Fibroblast of lung (primary cell): ENCODE measurements around the gene BZW2. TPM values are rescaled to one million over a fixed set of nuclear protein-coding genes. Genes with fewer than 3 reads are reported as not detected.

Source experiments
- DNase-seq, 2 donors: peaks; one replicate each; pipeline versions ENCODE4 v3.0.0 to v3.0.0-alpha.2; 2010; ENCODE audit warnings: low read depth in 2 of 2
- H2AFZ ChIP-seq: 2 replicates; pipeline ENCODE4 v1.5.1; 2012; ENCODE audit warnings: low read length, control low read depth, inconsistent platforms
- H3K27ac ChIP-seq: 2 replicates; pipeline ENCODE4 v1.5.1; 2011; ENCODE audit warnings: low read length, control low read depth; ENCODE audit not compliant: insufficient read depth
- H3K27me3 ChIP-seq: 2 replicates; pipeline ENCODE4 v1.5.1; 2011; ENCODE audit warnings: mild to moderate bottlenecking, low read length; ENCODE audit not compliant: control insufficient read depth, insufficient read depth
- H3K36me3 ChIP-seq: 2 replicates; pipeline ENCODE4 v1.5.1; 2011; ENCODE audit warnings: low read length; ENCODE audit not compliant: control insufficient read depth, insufficient read depth
- H3K4me1 ChIP-seq: 2 replicates; pipeline ENCODE4 v1.5.1; 2011; ENCODE audit warnings: low read length; ENCODE audit not compliant: control insufficient read depth, insufficient read depth; ENCODE audit errors: extremely low read depth
- H3K4me2 ChIP-seq: 2 replicates; pipeline ENCODE4 v1.5.1; 2011; ENCODE audit warnings: low read length, control low read depth; ENCODE audit not compliant: insufficient read depth; ENCODE audit errors: extremely low read depth
- H3K4me3 ChIP-seq, 4 experiments: fragments of 200-600 bp in 1 of 4; sonication (generic) in 1 of 4; replicated peaks in 1 of 4; 2 replicates each; pipeline ENCODE4 v1.5.1; 2011 to 2016; ENCODE audit warnings: low read length in 4 of 4, low read depth in 3 of 4, mild to moderate bottlenecking in 3 of 4, control low read depth in 2 of 4, inconsistent platforms in 1 of 4, mixed read lengths in 1 of 4; ENCODE audit not compliant: insufficient read depth in 1 of 4; ENCODE audit errors: control extremely low read depth in 1 of 4
- H3K79me2 ChIP-seq: 2 replicates; pipeline ENCODE4 v1.5.1; 2012; ENCODE audit warnings: mild to moderate bottlenecking, low read length, inconsistent platforms; ENCODE audit not compliant: control insufficient read depth, insufficient read depth
- H3K9ac ChIP-seq: 2 replicates; pipeline ENCODE4 v1.5.1; 2011; ENCODE audit warnings: mild to moderate bottlenecking, low read length, control low read depth; ENCODE audit not compliant: insufficient read depth
- H3K9me3 ChIP-seq: 2 replicates; pipeline ENCODE4 v1.5.1; 2012; ENCODE audit warnings: low read depth, low read length; ENCODE audit not compliant: control insufficient read depth, insufficient read depth
- H4K20me1 ChIP-seq: 2 replicates; pipeline ENCODE4 v1.5.1; 2011; ENCODE audit warnings: low read length; ENCODE audit not compliant: control insufficient read depth, insufficient read depth; ENCODE audit errors: extremely low read depth
- EZH2 ChIP-seq: IDR thresholded peaks from 2 replicates; pipeline ENCODE4 v1.5.1; 2012; ENCODE audit warnings: low read length, control low read depth, mild to moderate bottlenecking; ENCODE audit errors: missing control alignments
- polyA plus RNA-seq, 2 donors: library from polyadenylated mRNA; depleted of rRNA in 1 of 2; stranded (reverse) in 1 of 2; unstranded in 1 of 2; fragments of >200 nt; gene quantifications; 2 replicates each; pipeline ENCODE4 v1.2.1, GENCODE V29; 2011 to 2012; ENCODE audit warnings: missing spikeins in 1 of 2
- total RNA-seq: library from RNA; depleted of rRNA; stranded (reverse); fragments of >200 nt; gene quantifications from 2 replicates; pipeline ENCODE4 v1.2.1, GENCODE V29; 2014
- TF ChIP-seq, protein P1 (sequence below), 2 donors: IDR thresholded peaks in 1 of 2; conservative IDR thresholded peaks in 1 of 2; 1 replicate in 1 of 2; 2 replicates in 1 of 2; pipeline ENCODE4 v1.5.1; 2011 to 2012; ENCODE audit warnings: low read length in 2 of 2, control low read depth in 1 of 2, inconsistent platforms in 1 of 2, low read depth in 1 of 2, mild to moderate bottlenecking in 1 of 2

BZW2 gene
- total and polyA plus RNA-seq, 2 donors (not counting 1 experiment from before 2014, with no cell fraction given), result 43.3 to 88.8 TPM

DNA sequence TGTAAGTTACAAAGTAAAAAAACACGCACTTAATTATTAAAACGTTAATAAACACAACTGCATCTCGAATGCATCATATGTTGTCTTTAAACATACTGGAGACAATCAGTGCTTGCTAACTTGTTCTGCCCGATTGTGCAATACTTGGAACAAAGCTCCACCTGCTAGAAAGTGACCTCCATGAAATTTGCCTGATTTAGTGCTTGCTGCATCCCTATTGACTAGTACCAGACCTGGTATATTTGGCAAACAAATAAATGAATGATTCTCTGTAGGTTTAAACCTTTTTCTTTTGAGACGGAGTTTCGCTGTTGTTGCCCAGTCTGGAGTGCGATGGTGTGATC, 6.2 kb downstream of the BZW2 start:
- H3K27me3 ChIP-seq, result no peaks in the 10 kb centered on the region
- TF ChIP-seq, protein P1, sequence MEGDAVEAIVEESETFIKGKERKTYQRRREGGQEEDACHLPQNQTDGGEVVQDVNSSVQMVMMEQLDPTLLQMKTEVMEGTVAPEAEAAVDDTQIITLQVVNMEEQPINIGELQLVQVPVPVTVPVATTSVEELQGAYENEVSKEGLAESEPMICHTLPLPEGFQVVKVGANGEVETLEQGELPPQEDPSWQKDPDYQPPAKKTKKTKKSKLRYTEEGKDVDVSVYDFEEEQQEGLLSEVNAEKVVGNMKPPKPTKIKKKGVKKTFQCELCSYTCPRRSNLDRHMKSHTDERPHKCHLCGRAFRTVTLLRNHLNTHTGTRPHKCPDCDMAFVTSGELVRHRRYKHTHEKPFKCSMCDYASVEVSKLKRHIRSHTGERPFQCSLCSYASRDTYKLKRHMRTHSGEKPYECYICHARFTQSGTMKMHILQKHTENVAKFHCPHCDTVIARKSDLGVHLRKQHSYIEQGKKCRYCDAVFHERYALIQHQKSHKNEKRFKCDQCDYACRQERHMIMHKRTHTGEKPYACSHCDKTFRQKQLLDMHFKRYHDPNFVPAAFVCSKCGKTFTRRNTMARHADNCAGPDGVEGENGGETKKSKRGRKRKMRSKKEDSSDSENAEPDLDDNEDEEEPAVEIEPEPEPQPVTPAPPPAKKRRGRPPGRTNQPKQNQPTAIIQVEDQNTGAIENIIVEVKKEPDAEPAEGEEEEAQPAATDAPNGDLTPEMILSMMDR (conservative IDR thresholded peaks at IDR 0.05 in 1 of 2, IDR thresholded peaks at IDR 0.05 in 1 of 2; ENCODE audit: low read depth in 1 of 2, low read length in 2 of 2), result no peak
- no peak for TF ChIP-seq EZH2
- DNase-seq, result no peak
- H3K36me3 ChIP-seq, result no peaks in the 10 kb centered on the region
- H3K4me2 ChIP-seq, result no peak overlapping the region
- H2AFZ ChIP-seq, result no peak overlapping the region
- no peak overlapping the region for H3K27ac ChIP-seq
- no peaks in the 10 kb centered on the region for H3K9me3 ChIP-seq
- H3K79me2 ChIP-seq, result peaks cover 68% of the 10 kb centered on the region
- H3K4me1 ChIP-seq, result peaks cover 5% of the 10 kb centered on the region
- H3K9ac ChIP-seq, result no peak overlapping the region
- H4K20me1 ChIP-seq, result no peaks in the 10 kb centered on the region
- no peak overlapping the region for H3K4me3 ChIP-seq

- no peak overlapping the region for H3K4me3 ChIP-seq
- H3K36me3 ChIP-seq, result no peaks in the 10 kb centered on the region
- no peak overlapping the region for H2AFZ ChIP-seq
- H3K9me3 ChIP-seq, result no peaks in the 10 kb centered on the region
- no peak overlapping the region for H3K27ac ChIP-seq
- peaks cover 64% of the 10 kb centered on the region for H3K79me2 ChIP-seq
- TF ChIP-seq EZH2, result no peak
- TF ChIP-seq, protein P1 (conservative IDR thresholded peaks at IDR 0.05 in 1 of 2, IDR thresholded peaks at IDR 0.05 in 1 of 2; ENCODE audit: low read depth in 1 of 2, low read length in 2 of 2), result no peak
- peaks cover 6% of the 10 kb centered on the region for H3K4me1 ChIP-seq
- H3K4me2 ChIP-seq, result no peak overlapping the region
- H3K27me3 ChIP-seq, result no peaks in the 10 kb centered on the region
- H4K20me1 ChIP-seq, result no peaks in the 10 kb centered on the region
- no peak for DNase-seq
- H3K9ac ChIP-seq, result no peak overlapping the region
These were observed 6.9 kb downstream of the BZW2 start for GRCh38 chr7:16652888-16653287.

DNA sequence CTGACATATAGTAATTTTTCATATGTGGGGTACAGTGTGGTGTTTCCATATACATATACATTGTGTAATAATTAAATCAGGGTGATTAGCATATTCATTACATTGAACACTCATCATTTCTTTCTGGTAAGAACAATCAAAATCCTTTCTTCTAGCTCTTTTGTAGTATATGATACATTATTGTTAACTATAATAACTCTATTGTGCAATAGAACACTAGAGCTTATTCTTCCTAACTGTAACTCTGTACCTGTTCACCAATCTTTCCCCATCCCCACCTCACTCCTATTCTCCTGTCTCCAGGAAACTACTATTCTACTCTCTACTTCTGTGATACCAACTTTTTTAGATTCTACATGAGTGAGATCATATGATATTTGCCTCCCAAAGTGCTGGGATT, 9.4 kb downstream of the BZW2 start:
- H3K36me3 ChIP-seq, result no peaks in the 10 kb centered on the region
- no peak overlapping the region for H3K4me2 ChIP-seq
- peaks cover 6% of the 10 kb centered on the region for H3K4me1 ChIP-seq
- H3K4me3 ChIP-seq, result no peak overlapping the region
- no peaks in the 10 kb centered on the region for H3K9me3 ChIP-seq
- no peak overlapping the region for H3K27ac ChIP-seq
- H3K9ac ChIP-seq, result no peak overlapping the region
- H4K20me1 ChIP-seq, result no peaks in the 10 kb centered on the region
- H2AFZ ChIP-seq, result no peak overlapping the region
- peaks cover 45% of the 10 kb centered on the region for H3K79me2 ChIP-seq
- TF ChIP-seq, protein P1 (conservative IDR thresholded peaks at IDR 0.05 in 1 of 2, IDR thresholded peaks at IDR 0.05 in 1 of 2; ENCODE audit: low read depth in 1 of 2, low read length in 2 of 2), result no peak
- TF ChIP-seq EZH2, result no peak
- DNase-seq, result no peak
- no peaks in the 10 kb centered on the region for H3K27me3 ChIP-seq
